ENCODE measurements around the gene RAPGEF6. TPM values are rescaled to one million over a fixed set of nuclear protein-coding genes. Genes with fewer than 3 reads are reported as not detected.

The RAPGEF6 gene
- total RNA-seq, 3 donors from 2014 or later = 21.8 to 56.3 (median 31.5) TPM

DNA sequence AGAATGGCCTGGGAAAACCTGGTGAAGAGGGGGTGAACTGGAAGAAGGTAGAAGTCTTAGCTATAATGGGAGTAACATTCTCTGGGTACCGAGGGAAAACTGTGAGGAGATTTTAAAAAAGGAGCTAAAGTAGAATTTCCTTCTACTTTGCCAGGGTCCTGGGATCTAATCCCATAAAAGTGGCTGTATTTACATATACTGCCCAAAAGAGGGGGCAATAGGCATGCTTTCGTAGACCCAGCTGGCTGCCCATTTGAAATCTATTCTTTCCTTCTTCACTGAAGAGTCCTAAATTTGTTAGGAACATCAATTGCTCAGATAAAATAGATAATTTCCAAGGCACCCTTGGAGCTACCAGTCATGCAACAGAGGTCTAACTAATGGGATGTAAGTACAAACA is 212.0 kb downstream of the RAPGEF6 start:
- H3K9me3 ChIP-seq = no peaks in the 10 kb centered on the region
- intact Hi-C loops (cut with DNase I; ENCODE audit: low total_unique reads) = no loop called here

DNA sequence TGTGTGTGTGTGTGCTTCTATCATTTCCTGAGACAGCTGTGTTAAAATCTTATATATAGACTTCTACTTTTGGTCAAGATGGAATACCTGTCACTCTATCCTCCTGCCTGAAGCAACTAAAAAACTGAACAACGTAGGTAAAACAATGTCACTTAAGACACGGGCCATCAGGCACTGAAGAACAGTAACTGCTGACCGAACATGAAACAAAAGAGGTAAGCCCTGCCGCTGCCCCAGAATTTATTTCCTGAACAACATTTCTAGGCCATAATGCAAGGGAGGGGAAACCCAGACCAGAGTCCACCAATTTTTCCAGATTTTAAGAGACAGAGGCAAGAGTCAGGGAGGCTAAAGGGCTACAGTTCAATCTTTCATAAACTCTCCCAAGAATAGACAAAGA is 215.2 kb downstream of the RAPGEF6 start:
- no peaks in the 10 kb centered on the region for H3K9me3 ChIP-seq
- TF ChIP-seq, protein P1, sequence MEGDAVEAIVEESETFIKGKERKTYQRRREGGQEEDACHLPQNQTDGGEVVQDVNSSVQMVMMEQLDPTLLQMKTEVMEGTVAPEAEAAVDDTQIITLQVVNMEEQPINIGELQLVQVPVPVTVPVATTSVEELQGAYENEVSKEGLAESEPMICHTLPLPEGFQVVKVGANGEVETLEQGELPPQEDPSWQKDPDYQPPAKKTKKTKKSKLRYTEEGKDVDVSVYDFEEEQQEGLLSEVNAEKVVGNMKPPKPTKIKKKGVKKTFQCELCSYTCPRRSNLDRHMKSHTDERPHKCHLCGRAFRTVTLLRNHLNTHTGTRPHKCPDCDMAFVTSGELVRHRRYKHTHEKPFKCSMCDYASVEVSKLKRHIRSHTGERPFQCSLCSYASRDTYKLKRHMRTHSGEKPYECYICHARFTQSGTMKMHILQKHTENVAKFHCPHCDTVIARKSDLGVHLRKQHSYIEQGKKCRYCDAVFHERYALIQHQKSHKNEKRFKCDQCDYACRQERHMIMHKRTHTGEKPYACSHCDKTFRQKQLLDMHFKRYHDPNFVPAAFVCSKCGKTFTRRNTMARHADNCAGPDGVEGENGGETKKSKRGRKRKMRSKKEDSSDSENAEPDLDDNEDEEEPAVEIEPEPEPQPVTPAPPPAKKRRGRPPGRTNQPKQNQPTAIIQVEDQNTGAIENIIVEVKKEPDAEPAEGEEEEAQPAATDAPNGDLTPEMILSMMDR (IDR thresholded peaks at IDR 0.05) = no peak
- no peak for TF ChIP-seq POLR2A (IDR thresholded peaks at IDR 0.05)
- no peak for TF ChIP-seq POLR2AphosphoS5 (IDR thresholded peaks at IDR 0.05)
- no peak for DNase-seq (ENCODE audit: low spot score in 2 of 2)
- intact Hi-C loops (cut with DNase I; ENCODE audit: low total_unique reads) = no loop called here
- no peaks in the 10 kb centered on the region for H3K36me3 ChIP-seq
- no peak overlapping the region for H3K4me3 ChIP-seq
- no peaks in the 10 kb centered on the region for H3K4me1 ChIP-seq
- no peak overlapping the region for H3K27ac ChIP-seq
- H3K27me3 ChIP-seq = no peaks in the 10 kb centered on the region

More for the DNA sequence above, 212.0 kb downstream of the RAPGEF6 start:
- H3K36me3 ChIP-seq = no peaks in the 10 kb centered on the region
- no peak for DNase-seq (ENCODE audit: low spot score in 2 of 2)
- no peak for TF ChIP-seq POLR2AphosphoS5 (IDR thresholded peaks at IDR 0.05)
- TF ChIP-seq, protein P1 (IDR thresholded peaks at IDR 0.05) = peak in 1 of 3 donors; percentile 13
- no peaks in the 10 kb centered on the region for H3K4me1 ChIP-seq
- no peaks in the 10 kb centered on the region for H3K27me3 ChIP-seq
- H3K4me3 ChIP-seq = no peak overlapping the region
- no peak overlapping the region for H3K27ac ChIP-seq

DNA sequence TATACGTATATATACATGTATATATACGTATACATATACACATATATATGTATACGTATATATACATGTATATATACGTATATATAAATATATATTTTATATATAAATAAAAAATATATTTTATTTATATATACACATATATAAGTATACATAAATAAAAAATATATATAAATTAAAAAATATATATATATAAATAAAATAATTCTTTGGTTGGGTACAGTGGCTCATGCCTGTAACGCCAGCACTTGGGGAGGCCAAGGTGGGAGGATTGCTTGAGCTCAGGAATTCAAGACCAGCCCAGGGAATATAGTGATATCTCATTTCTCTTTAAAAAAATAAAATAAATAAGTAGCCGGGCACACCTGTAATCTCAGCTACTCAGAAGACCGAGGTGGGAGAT is 216.2 kb downstream of the RAPGEF6 start:
- TF ChIP-seq POLR2AphosphoS5 (IDR thresholded peaks at IDR 0.05) = no peak
- no peak for TF ChIP-seq POLR2A (IDR thresholded peaks at IDR 0.05)
- TF ChIP-seq, protein P1 (IDR thresholded peaks at IDR 0.05) = no peak
- Histone ChIP-seq H3K9me3 (no peaks in the 10 kb centered on the region), H3K4me3 (no peak overlapping the region), H3K27me3 (no peaks in the 10 kb centered on the region), H3K36me3 (no peaks in the 10 kb centered on the region), H3K4me1 (no peaks in the 10 kb centered on the region), H3K27ac (no peak overlapping the region)
- intact Hi-C loops (cut with DNase I; ENCODE audit: low total_unique reads) = no loop called here
- DNase-seq (ENCODE audit: low spot score in 2 of 2) = no peak

DNA sequence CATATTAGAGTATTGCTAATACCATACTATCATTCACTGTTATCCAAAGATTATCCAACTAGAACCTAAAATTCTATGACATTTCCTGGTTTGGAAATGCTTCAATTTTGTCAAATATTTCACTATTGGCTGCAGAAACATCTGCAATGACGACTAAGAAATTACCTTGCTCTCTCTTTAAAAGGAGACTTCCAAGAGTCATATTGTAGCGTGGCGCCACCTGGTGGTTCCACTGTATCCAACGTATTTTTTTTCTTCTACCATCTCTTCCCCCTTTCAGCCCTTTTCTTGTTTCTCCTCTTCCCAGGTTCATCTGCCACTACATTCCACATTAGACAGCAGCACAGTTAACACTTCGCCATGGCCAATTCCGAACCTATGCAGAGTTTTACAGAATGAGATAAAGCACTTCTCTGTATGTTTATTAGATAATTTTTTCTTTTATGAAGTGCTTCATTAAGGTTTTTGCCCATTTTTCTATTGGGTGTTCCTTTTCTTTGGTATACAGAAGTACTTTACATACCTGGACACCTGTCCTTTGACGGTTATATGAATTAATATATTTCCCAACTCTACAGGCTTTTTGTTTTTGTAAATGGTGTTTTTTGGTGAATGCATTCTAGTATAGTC is 217.7 kb downstream of the RAPGEF6 start:
- TF ChIP-seq, protein P1 (IDR thresholded peaks at IDR 0.05) = peak; percentile 70 to 85 (median 76)
- no peak for TF ChIP-seq POLR2A (IDR thresholded peaks at IDR 0.05)
- no peak for TF ChIP-seq POLR2AphosphoS5 (IDR thresholded peaks at IDR 0.05)
- intact Hi-C loops (cut with DNase I; ENCODE audit: low total_unique reads) = no loop called here
- H3K27ac ChIP-seq = no peak overlapping the region
- H3K4me3 ChIP-seq = no peak overlapping the region
- no peaks in the 10 kb centered on the region for H3K27me3 ChIP-seq
- no peaks in the 10 kb centered on the region for H3K4me1 ChIP-seq
- H3K9me3 ChIP-seq = no peaks in the 10 kb centered on the region
- peak; percentile 48 to 70 for DNase-seq (ENCODE audit: low spot score in 2 of 2)
- no peaks in the 10 kb centered on the region for H3K36me3 ChIP-seq

DNA sequence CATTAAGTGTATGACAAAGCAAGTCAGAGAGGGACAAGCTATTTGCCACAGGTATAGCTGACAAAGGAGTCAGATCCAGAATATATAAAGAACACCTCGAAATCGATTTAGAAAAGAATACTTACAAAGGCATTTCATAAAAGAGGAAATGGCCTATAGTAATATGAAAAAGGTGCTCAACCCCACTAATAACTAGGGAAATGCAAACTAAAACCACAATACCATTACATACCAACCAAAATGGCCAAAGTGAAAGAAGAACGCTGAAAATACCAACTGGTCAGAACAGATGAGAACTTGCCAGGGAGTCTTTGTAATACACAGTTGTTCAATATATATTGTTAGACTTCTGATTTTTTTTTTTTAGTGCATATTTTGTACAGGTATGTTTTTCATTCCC is 218.3 kb downstream of the RAPGEF6 start:
- no peak for DNase-seq (ENCODE audit: low spot score in 2 of 2)
- H3K27ac ChIP-seq = no peak overlapping the region
- intact Hi-C loops (cut with DNase I; ENCODE audit: low total_unique reads) = no loop called here
- H3K4me1 ChIP-seq = no peaks in the 10 kb centered on the region
- H3K4me3 ChIP-seq = no peak overlapping the region
- TF ChIP-seq POLR2AphosphoS5 (IDR thresholded peaks at IDR 0.05) (no peak), POLR2A (IDR thresholded peaks at IDR 0.05) (no peak)
- TF ChIP-seq, protein P1 (IDR thresholded peaks at IDR 0.05) = no peak
- no peaks in the 10 kb centered on the region for H3K27me3 ChIP-seq
- no peaks in the 10 kb centered on the region for H3K36me3 ChIP-seq
- H3K9me3 ChIP-seq = no peaks in the 10 kb centered on the region
